HEK293 (cell line): ENCODE measurements around the gene CDC42SE2.

Source experiments
- CTCF ChIA-PET: fragments of 350-600 bp; formaldehyde crosslinking; extraction: SDS; loops from one replicate; lab custom pipeline; 2021; ENCODE audit warnings: antibody characterized with exemption; lab: Yijun Ruan, JAX
- POLR2A ChIA-PET: fragments of 300-600 bp; formaldehyde crosslinking; extraction: SDS; loops from one replicate; lab custom pipeline; 2020; ENCODE audit warnings: antibody characterized with exemption, inconsistent platforms; lab: Yijun Ruan, JAX
- H3K27ac ChIP-seq: fragments of 200-500 bp; sonication (Bioruptor generic); 2 replicates; pipeline ENCODE4 v1.5.1; 2014; ENCODE audit warnings: low read depth, low read length, control low read depth, inconsistent platforms; ENCODE audit errors: extremely low read depth
- H3K36me3 ChIP-seq, 2 experiments: fragments of 200-500 bp in 1 of 2; sonication (Bioruptor generic) in 1 of 2; 1 replicate in 1 of 2; 2 replicates in 1 of 2; pipeline ENCODE4 v1.5.1; 2014 to 2017; ENCODE audit warnings: inconsistent platforms in 2 of 2, low read length in 2 of 2; ENCODE audit not compliant: control insufficient read depth in 2 of 2, insufficient read depth in 1 of 2
- H3K4me1 ChIP-seq: fragments of 200-500 bp; sonication (Bioruptor generic); 2 replicates; pipeline ENCODE4 v1.5.1; 2014; ENCODE audit warnings: mild to moderate bottlenecking, low read length, inconsistent platforms; ENCODE audit not compliant: control insufficient read depth, insufficient read depth
- H3K4me3 ChIP-seq: 2 replicates; pipeline ENCODE4 v1.5.1; 2011; ENCODE audit warnings: low read depth, mild to moderate bottlenecking, control low read depth, low read length, moderate library complexity
- H3K9me3 ChIP-seq: fragments of 200-500 bp; sonication (Bioruptor generic); 2 replicates; pipeline ENCODE4 v1.5.1; 2014; ENCODE audit warnings: low read depth, low read length, inconsistent platforms; ENCODE audit not compliant: control insufficient read depth, insufficient read depth
- FEZF1 ChIP-seq: fragments of 450-650 bp; formaldehyde crosslinking; IDR thresholded peaks from 2 replicates; pipeline ENCODE4 v1.5.1; 2016; ENCODE audit warnings: missing biosample characterization, missing genetic modification characterization
- KLF8 ChIP-seq: fragments of 450-650 bp; formaldehyde crosslinking; IDR thresholded peaks from 2 replicates; pipeline ENCODE4 v1.5.1; 2016; ENCODE audit warnings: missing biosample characterization, missing genetic modification characterization
- MZF1 ChIP-seq: fragments of 450-650 bp; formaldehyde crosslinking; IDR thresholded peaks from 2 replicates; pipeline ENCODE4 v1.5.1; 2017; ENCODE audit warnings: missing biosample characterization, missing genetic modification characterization, borderline replicate concordance
- OSR2 ChIP-seq: fragments of 450-650 bp; formaldehyde crosslinking; IDR thresholded peaks from 2 replicates; pipeline ENCODE4 v1.5.1; 2016; ENCODE audit warnings: missing biosample characterization, missing genetic modification characterization
- PRDM1 ChIP-seq: fragments of 450-650 bp; formaldehyde crosslinking; IDR thresholded peaks from 2 replicates; pipeline ENCODE4; 2016; ENCODE audit warnings: missing biosample characterization, missing genetic modification characterization
- SCRT1 ChIP-seq: fragments of 450-650 bp; formaldehyde crosslinking; IDR thresholded peaks from 2 replicates; pipeline ENCODE4 v1.5.1; 2016; ENCODE audit warnings: missing biosample characterization, missing genetic modification characterization, borderline replicate concordance
- SETDB1 ChIP-seq: IDR thresholded peaks from one replicate; pipeline ENCODE4 v1.6.1; 2017; ENCODE audit warnings: mild to moderate bottlenecking, low read length, moderate library complexity, mixed read lengths; ENCODE audit not compliant: insufficient read length
- SP2 ChIP-seq: fragments of 450-650 bp; formaldehyde crosslinking; IDR thresholded peaks from 2 replicates; pipeline ENCODE4 v1.5.1; 2016; ENCODE audit warnings: missing biosample characterization, missing genetic modification characterization
- ZBTB17 ChIP-seq: fragments of 450-650 bp; formaldehyde crosslinking; IDR thresholded peaks from 2 replicates; pipeline ENCODE4 v1.5.1; 2016; ENCODE audit warnings: missing biosample characterization, missing genetic modification characterization
- ZBTB26 ChIP-seq: fragments of 450-650 bp; formaldehyde crosslinking; optimal IDR thresholded peaks from 2 replicates; pipeline ENCODE3; 2016; ENCODE audit warnings: missing biosample characterization, mild to moderate bottlenecking, missing genetic modification characterization
- ZBTB44 ChIP-seq: fragments of 450-650 bp; IDR thresholded peaks from 2 replicates; pipeline ENCODE4 v1.5.1; 2018; ENCODE audit warnings: missing biosample characterization, mild to moderate bottlenecking, missing genetic modification characterization
- ZFHX2 ChIP-seq: fragments of 450-650 bp; formaldehyde crosslinking; conservative IDR thresholded peaks from 2 replicates; pipeline ENCODE4 v1.5.1; 2016; ENCODE audit warnings: missing biosample characterization, missing genetic modification characterization
- ZNF449 ChIP-seq: fragments of 450-650 bp; formaldehyde crosslinking; IDR thresholded peaks from 2 replicates; pipeline ENCODE4 v1.5.1; 2017; ENCODE audit warnings: missing biosample characterization, mild to moderate bottlenecking, missing genetic modification characterization, moderate library complexity
- ZNF501 ChIP-seq: fragments of 450-650 bp; formaldehyde crosslinking; IDR thresholded peaks from 2 replicates; pipeline ENCODE4 v1.5.1; 2016; ENCODE audit warnings: missing biosample characterization, missing genetic modification characterization
- ZNF521 ChIP-seq: fragments of 450-650 bp; formaldehyde crosslinking; IDR thresholded peaks from 2 replicates; pipeline ENCODE4 v1.5.1; 2017; ENCODE audit warnings: missing biosample characterization, mild to moderate bottlenecking, missing genetic modification characterization
- ZNF549 ChIP-seq: fragments of 450-650 bp; IDR thresholded peaks from 2 replicates; pipeline ENCODE4 v1.5.1; 2018; ENCODE audit warnings: missing biosample characterization, missing genetic modification characterization, mild to moderate bottlenecking, inconsistent platforms, moderate library complexity
- ZNF555 ChIP-seq: fragments of 450-650 bp; formaldehyde crosslinking; conservative IDR thresholded peaks from 2 replicates; pipeline ENCODE4 v1.5.1; 2017; ENCODE audit warnings: missing biosample characterization, mild to moderate bottlenecking, missing genetic modification characterization, inconsistent platforms
- ZNF560 ChIP-seq: fragments of 450-650 bp; formaldehyde crosslinking; IDR thresholded peaks from 2 replicates; pipeline ENCODE4 v1.5.1; 2017; ENCODE audit warnings: missing biosample characterization, missing genetic modification characterization, borderline replicate concordance
- ZNF561 ChIP-seq: fragments of 450-650 bp; IDR thresholded peaks from 2 replicates; pipeline ENCODE4 v1.5.1; 2018; ENCODE audit warnings: missing biosample characterization, missing genetic modification characterization, borderline replicate concordance
- ZNF585B ChIP-seq: fragments of 450-650 bp; formaldehyde crosslinking; IDR thresholded peaks from 2 replicates; pipeline ENCODE4 v1.5.1; 2016; ENCODE audit warnings: missing biosample characterization, missing genetic modification characterization
- ZNF654 ChIP-seq: fragments of 450-650 bp; formaldehyde crosslinking; IDR thresholded peaks from 2 replicates; pipeline ENCODE4 v1.5.1; 2016; ENCODE audit warnings: low read depth, missing biosample characterization, missing genetic modification characterization
- ZNF704 ChIP-seq: fragments of 450-650 bp; formaldehyde crosslinking; IDR thresholded peaks from 2 replicates; pipeline ENCODE4 v1.5.1; 2016; ENCODE audit warnings: missing biosample characterization, missing genetic modification characterization
- ZNF785 ChIP-seq: fragments of 450-650 bp; formaldehyde crosslinking; IDR thresholded peaks from 2 replicates; pipeline ENCODE4 v1.5.1; 2016; ENCODE audit warnings: missing biosample characterization, missing genetic modification characterization
- ZNF791 ChIP-seq: fragments of 450-650 bp; formaldehyde crosslinking; IDR thresholded peaks from 2 replicates; pipeline ENCODE4 v1.5.1; 2016; ENCODE audit warnings: missing biosample characterization, missing genetic modification characterization
- ZSCAN18 ChIP-seq: fragments of 450-650 bp; formaldehyde crosslinking; IDR thresholded peaks from 2 replicates; pipeline ENCODE4 v1.5.1; 2016; ENCODE audit warnings: missing biosample characterization, missing genetic modification characterization

The CDC42SE2 gene

GRCh38 chr5:131239686-131240085 is 24.2 kb upstream of the CDC42SE2 start (continued):
- TF ChIP-seq ZNF654 = no peak
- no peak for TF ChIP-seq FEZF1 (tag by site-specific recombination)
- no peak for TF ChIP-seq MZF1 (tag by site-specific recombination)
- no peak for TF ChIP-seq ZNF501
- no peak for TF ChIP-seq ZBTB44
- TF ChIP-seq ZNF791 (tag by site-specific recombination) = no peak
- TF ChIP-seq ZFHX2 = no peak
- TF ChIP-seq SP2 (tag by site-specific recombination) = no peak
- TF ChIP-seq ZNF585B (tag by site-specific recombination) = no peak
- TF ChIP-seq ZNF704 = no peak

- Histone ChIP-seq H3K9me3 (no peaks in the 10 kb centered on the region), H3K4me3 (no peak overlapping the region), H3K4me1 (no peaks in the 10 kb centered on the region), H3K27ac (no peak overlapping the region), H3K36me3 (no peaks in the 10 kb centered on the region)
- ChIA-PET POLR2A (no interaction called here), CTCF (interaction anchor here (1.1 kb wide), 1 partner anchor 139 kb away, joined by 3 read pairs; no protein-coding TSS in a partner anchor)
- TF ChIP-seq ZNF654 (no peak), SETDB1 (no peak), ZNF785 (tag by site-specific recombination) (no peak), SCRT1 (tag by site-specific recombination) (no peak), ZNF521 (tag by site-specific recombination) (no peak), OSR2 (tag by site-specific recombination) (no peak), ZNF555 (tag by site-specific recombination) (no peak), PRDM1 (tag by site-specific recombination) (no peak), ZNF561 (tag by site-specific recombination) (no peak), ZBTB17 (tag by site-specific recombination) (no peak), ZNF549 (tag by site-specific recombination) (no peak), ZNF560 (tag by site-specific recombination) (no peak), FEZF1 (tag by site-specific recombination) (no peak), ZSCAN18 (no peak), KLF8 (tag by site-specific recombination) (no peak), ZNF449 (tag by site-specific recombination) (no peak), ZBTB26 (tag by site-specific recombination) (no peak)
These were observed 21.1 kb upstream of the CDC42SE2 start for GRCh38 chr5:131242728-131243255.
